Measurements from ENCODE around the gene UBASH3B.

UBASH3B gene

DNA sequence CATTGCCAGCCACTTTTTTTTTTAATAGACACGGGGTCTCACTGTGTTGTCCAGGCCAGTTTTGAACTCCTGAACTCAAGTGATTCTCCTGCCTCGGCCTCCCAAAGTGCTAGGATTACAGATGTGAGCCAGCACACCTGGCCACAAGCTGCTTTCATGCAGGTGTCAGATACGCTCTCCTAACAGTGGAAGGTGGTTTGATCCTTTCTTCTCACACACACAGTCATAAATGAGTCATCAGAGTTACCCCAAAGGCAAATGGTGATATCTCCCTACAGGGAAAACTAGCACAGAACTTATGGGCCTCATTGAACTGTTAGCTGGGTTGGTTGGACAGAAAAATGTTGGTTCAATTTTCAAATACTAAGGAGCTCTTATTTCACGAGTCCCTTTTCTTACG lies 38.2 kb upstream of the UBASH3B start:
- Histone ChIP-seq H3K4me3 (replicated peaks; ENCODE audit: insufficient read depth, low read length) (no peak overlapping the region), H3K27ac (replicated peaks) (no peak overlapping the region), H3K27me3 (ENCODE audit: insufficient read depth, poor library complexity, severe bottlenecking) (no peaks in the 10 kb centered on the region)
- no peak for DNase-seq (ENCODE audit: low read depth in 1 of 2, low spot score in 1 of 2)
- TF ChIP-seq SPI1 (IDR thresholded peaks at IDR 0.05; ENCODE audit: borderline replicate concordance, low read depth) (no peak), POLR2AphosphoS5 (IDR thresholded peaks at IDR 0.05; ENCODE audit: low read depth) (no peak), GABPA (IDR thresholded peaks at IDR 0.05; ENCODE audit: low read depth) (no peak)
- TF ChIP-seq, protein P1, sequence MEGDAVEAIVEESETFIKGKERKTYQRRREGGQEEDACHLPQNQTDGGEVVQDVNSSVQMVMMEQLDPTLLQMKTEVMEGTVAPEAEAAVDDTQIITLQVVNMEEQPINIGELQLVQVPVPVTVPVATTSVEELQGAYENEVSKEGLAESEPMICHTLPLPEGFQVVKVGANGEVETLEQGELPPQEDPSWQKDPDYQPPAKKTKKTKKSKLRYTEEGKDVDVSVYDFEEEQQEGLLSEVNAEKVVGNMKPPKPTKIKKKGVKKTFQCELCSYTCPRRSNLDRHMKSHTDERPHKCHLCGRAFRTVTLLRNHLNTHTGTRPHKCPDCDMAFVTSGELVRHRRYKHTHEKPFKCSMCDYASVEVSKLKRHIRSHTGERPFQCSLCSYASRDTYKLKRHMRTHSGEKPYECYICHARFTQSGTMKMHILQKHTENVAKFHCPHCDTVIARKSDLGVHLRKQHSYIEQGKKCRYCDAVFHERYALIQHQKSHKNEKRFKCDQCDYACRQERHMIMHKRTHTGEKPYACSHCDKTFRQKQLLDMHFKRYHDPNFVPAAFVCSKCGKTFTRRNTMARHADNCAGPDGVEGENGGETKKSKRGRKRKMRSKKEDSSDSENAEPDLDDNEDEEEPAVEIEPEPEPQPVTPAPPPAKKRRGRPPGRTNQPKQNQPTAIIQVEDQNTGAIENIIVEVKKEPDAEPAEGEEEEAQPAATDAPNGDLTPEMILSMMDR (IDR thresholded peaks at IDR 0.05; ENCODE audit: insufficient read depth, low read length), result no peak
- TF ChIP-seq, protein P2, sequence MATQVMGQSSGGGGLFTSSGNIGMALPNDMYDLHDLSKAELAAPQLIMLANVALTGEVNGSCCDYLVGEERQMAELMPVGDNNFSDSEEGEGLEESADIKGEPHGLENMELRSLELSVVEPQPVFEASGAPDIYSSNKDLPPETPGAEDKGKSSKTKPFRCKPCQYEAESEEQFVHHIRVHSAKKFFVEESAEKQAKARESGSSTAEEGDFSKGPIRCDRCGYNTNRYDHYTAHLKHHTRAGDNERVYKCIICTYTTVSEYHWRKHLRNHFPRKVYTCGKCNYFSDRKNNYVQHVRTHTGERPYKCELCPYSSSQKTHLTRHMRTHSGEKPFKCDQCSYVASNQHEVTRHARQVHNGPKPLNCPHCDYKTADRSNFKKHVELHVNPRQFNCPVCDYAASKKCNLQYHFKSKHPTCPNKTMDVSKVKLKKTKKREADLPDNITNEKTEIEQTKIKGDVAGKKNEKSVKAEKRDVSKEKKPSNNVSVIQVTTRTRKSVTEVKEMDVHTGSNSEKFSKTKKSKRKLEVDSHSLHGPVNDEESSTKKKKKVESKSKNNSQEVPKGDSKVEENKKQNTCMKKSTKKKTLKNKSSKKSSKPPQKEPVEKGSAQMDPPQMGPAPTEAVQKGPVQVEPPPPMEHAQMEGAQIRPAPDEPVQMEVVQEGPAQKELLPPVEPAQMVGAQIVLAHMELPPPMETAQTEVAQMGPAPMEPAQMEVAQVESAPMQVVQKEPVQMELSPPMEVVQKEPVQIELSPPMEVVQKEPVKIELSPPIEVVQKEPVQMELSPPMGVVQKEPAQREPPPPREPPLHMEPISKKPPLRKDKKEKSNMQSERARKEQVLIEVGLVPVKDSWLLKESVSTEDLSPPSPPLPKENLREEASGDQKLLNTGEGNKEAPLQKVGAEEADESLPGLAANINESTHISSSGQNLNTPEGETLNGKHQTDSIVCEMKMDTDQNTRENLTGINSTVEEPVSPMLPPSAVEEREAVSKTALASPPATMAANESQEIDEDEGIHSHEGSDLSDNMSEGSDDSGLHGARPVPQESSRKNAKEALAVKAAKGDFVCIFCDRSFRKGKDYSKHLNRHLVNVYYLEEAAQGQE (IDR thresholded peaks at IDR 0.05; ENCODE audit: insufficient replicate concordance, low read depth), result no peak

DNA sequence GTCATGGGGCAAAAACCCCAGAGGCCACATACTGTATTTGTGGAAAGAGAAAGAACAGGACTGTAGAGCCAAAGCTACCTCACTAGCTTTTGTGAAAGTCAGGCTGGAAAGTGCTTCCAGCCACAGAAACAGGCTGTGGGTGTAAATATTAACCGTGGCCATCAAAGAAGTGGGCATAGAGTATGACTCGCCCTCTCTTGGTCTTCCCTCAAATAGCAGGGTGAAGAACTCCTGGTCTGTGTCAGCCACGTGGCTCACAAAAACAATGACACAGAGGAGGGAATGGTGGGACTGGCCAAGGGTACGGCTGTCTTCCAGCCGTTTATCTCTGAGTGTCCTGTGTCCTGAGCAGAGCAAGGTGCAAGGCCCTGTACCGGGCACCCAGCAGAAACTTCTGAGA lies 37.6 kb upstream of the UBASH3B start:
- H3K27me3 ChIP-seq (ENCODE audit: insufficient read depth, poor library complexity, severe bottlenecking), result no peaks in the 10 kb centered on the region
- DNase-seq (ENCODE audit: low read depth in 1 of 2, low spot score in 1 of 2), result no peak
- TF ChIP-seq SPI1 (IDR thresholded peaks at IDR 0.05; ENCODE audit: borderline replicate concordance, low read depth), result no peak
- no peak for TF ChIP-seq POLR2AphosphoS5 (IDR thresholded peaks at IDR 0.05; ENCODE audit: low read depth)
- no peak for TF ChIP-seq GABPA (IDR thresholded peaks at IDR 0.05; ENCODE audit: low read depth)
- TF ChIP-seq, protein P1 (IDR thresholded peaks at IDR 0.05; ENCODE audit: insufficient read depth, low read length), result no peak
- TF ChIP-seq, protein P2 (IDR thresholded peaks at IDR 0.05; ENCODE audit: insufficient replicate concordance, low read depth), result no peak
- H3K4me3 ChIP-seq (replicated peaks; ENCODE audit: insufficient read depth, low read length), result no peak overlapping the region
- no peak overlapping the region for H3K27ac ChIP-seq (replicated peaks)

DNA sequence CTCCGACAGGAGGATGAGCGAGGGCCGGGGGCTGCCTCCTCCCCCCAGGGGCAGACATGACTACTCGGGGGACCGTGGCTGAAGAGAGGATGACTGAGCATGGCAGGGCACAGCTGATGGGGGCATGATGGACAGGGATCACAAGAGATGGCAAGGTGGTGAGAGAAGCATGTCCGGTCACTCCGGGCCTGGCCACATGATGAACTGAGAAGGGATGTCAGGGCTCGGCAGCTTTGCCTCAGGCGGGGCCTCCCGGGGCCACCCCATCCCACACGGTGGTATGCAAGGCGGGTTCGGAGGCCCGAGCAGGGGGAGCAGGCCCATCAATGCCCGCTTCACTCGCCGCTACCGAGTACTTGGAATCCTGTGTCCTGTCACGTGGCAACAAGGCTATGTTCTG lies 36.6 kb upstream of the UBASH3B start:
- TF ChIP-seq, protein P2 (IDR thresholded peaks at IDR 0.05; ENCODE audit: insufficient replicate concordance, low read depth), result no peak
- TF ChIP-seq, protein P1 (IDR thresholded peaks at IDR 0.05; ENCODE audit: insufficient read depth, low read length), result no peak
- TF ChIP-seq POLR2AphosphoS5 (IDR thresholded peaks at IDR 0.05; ENCODE audit: low read depth) (no peak), SPI1 (IDR thresholded peaks at IDR 0.05; ENCODE audit: borderline replicate concordance, low read depth) (no peak), GABPA (IDR thresholded peaks at IDR 0.05; ENCODE audit: low read depth) (no peak)
- DNase-seq (ENCODE audit: low read depth in 1 of 2, low spot score in 1 of 2), result no peak
- Histone ChIP-seq H3K4me3 (replicated peaks; ENCODE audit: insufficient read depth, low read length) (no peak overlapping the region), H3K27me3 (ENCODE audit: insufficient read depth, poor library complexity, severe bottlenecking) (no peaks in the 10 kb centered on the region), H3K27ac (replicated peaks) (no peak overlapping the region)

Data from HL-60 (cell line).